ENCODE results near the gene FAM107B. TPM values are rescaled to one million over a fixed set of nuclear protein-coding genes. Genes with fewer than 3 reads are reported as not detected.
A peak's percentile ranks its signal among the peaks of the same experiment; 100 is the strongest.

The FAM107B gene
- total and polyA plus RNA-seq, 2 of the 13 experiments (the other 11 are each of a cell fraction or from before 2014, with no cell fraction given): 15.7 to 24.8 TPM

- TF ChIP-seq ZNF646 (CRISPR knock-in tag; IDR thresholded peaks at IDR 0.05) (no peak), RORA (CRISPR knock-in tag; IDR thresholded peaks at IDR 0.05) (no peak), ZKSCAN8 (CRISPR knock-in tag; IDR thresholded peaks at IDR 0.05; ENCODE audit: borderline replicate concordance) (no peak), ZNF790 (CRISPR knock-in tag; IDR thresholded peaks at IDR 0.05; ENCODE audit: borderline replicate concordance) (no peak), NFE2 (CRISPR knock-in tag; IDR thresholded peaks at IDR 0.05) (peak; percentile 56; the same call in 1 of the 2 replicates), KLF16 (CRISPR knock-in tag; IDR thresholded peaks at IDR 0.05) (no peak), NFE2L2 (IDR thresholded peaks at IDR 0.05; ENCODE audit: low read length) (peak; percentile 89), ESRRA (CRISPR knock-in tag; IDR thresholded peaks at IDR 0.05; ENCODE audit: low read depth) (no peak), ZNF510 (CRISPR knock-in tag; IDR thresholded peaks at IDR 0.05; ENCODE audit: low read depth) (no peak), TFAP4 (IDR thresholded peaks at IDR 0.05; ENCODE audit: borderline replicate concordance, low read depth) (no peak), MIXL1 (CRISPR knock-in tag; IDR thresholded peaks at IDR 0.05) (peak; percentile 21; the same call in 1 of the 2 replicates), ZNF615 (CRISPR knock-in tag; IDR thresholded peaks at IDR 0.05; ENCODE audit: borderline replicate concordance) (no peak), HNF4A (CRISPR knock-in tag; IDR thresholded peaks at IDR 0.05) (peak; percentile 88), EHMT2 (IDR thresholded peaks at IDR 0.05; ENCODE audit: borderline replicate concordance, low read depth, low read length) (peak; percentile 70; the same call in 1 of the 2 replicates), DBP (CRISPR knock-in tag; IDR thresholded peaks at IDR 0.05; ENCODE audit: not compliant biosample characterization) (no peak), ATF1 (CRISPR knock-in tag; IDR thresholded peaks at IDR 0.05) (peak; percentile 30; the same call in 1 of the 2 replicates), MED1 (CRISPR knock-in tag; IDR thresholded peaks at IDR 0.05) (0 out of 2 replicates have a peak, but pooled peaks have one; percentile 21), NFKBIZ (CRISPR knock-in tag; IDR thresholded peaks at IDR 0.05) (no peak), POGZ (CRISPR knock-in tag; IDR thresholded peaks at IDR 0.05) (peak; percentile 27; the same call in 1 of the 2 replicates), GZF1 (CRISPR knock-in tag; IDR thresholded peaks at IDR 0.05) (no peak)
- TF ChIP-seq, protein P1, sequence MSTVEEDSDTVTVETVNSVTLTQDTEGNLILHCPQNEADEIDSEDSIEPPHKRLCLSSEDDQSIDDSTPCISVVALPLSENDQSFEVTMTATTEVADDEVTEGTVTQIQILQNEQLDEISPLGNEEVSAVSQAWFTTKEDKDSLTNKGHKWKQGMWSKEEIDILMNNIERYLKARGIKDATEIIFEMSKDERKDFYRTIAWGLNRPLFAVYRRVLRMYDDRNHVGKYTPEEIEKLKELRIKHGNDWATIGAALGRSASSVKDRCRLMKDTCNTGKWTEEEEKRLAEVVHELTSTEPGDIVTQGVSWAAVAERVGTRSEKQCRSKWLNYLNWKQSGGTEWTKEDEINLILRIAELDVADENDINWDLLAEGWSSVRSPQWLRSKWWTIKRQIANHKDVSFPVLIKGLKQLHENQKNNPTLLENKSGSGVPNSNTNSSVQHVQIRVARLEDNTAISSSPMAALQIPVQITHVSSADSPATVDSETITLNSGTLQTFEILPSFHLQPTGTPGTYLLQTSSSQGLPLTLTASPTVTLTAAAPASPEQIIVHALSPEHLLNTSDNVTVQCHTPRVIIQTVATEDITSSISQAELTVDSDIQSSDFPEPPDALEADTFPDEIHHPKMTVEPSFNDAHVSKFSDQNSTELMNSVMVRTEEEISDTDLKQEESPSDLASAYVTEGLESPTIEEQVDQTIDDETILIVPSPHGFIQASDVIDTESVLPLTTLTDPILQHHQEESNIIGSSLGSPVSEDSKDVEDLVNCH (CRISPR knock-in tag; IDR thresholded peaks at IDR 0.05): no peak
Observed at GRCh38 chr10:14550471-14550981, 224.2 kb downstream of the FAM107B start (continued).
